Stimulated activated memory B cell treated with anti-CD40 and anti-IgM and Interleukin-4, amounts not matched to agents 10 μg/mL and 1 μg/mL and 100 μg/mL, for 72 hours (primary cell): ENCODE measurements around the gene CCRL2.

ENCODE experiments used
- ATAC-seq: fragments of 150-1000 bp; cut with Tn5 transposase; 2 replicates; pipeline ENCODE4 v1.10.0; 2021
- H3K27ac Mint-ChIP-seq: one replicate; pipeline ENCODE4 v1.8.0; 2022; ENCODE audit warnings: mild to moderate bottlenecking, mixed read lengths
- H3K27me3 Mint-ChIP-seq: one replicate; pipeline ENCODE4 v1.8.0; 2022; ENCODE audit warnings: mixed read lengths
- H3K36me3 Mint-ChIP-seq: one replicate; pipeline ENCODE4 v1.8.0; 2022; ENCODE audit warnings: mixed read lengths
- H3K4me1 Mint-ChIP-seq: one replicate; pipeline ENCODE4 v1.8.0; 2022; ENCODE audit warnings: mixed read lengths
- H3K4me3 Mint-ChIP-seq: one replicate; pipeline ENCODE4 v1.8.0; 2022; ENCODE audit warnings: mild to moderate bottlenecking, moderate library complexity, mixed read lengths
- H3K9me3 Mint-ChIP-seq: one replicate; pipeline ENCODE4 v1.8.0; 2022; ENCODE audit warnings: mixed read lengths

CCRL2 gene

GRCh38 chr3:46449755-46450552 lies 42.9 kb downstream of the CCRL2 start:
- Mint-ChIP-seq H3K9me3 (no peaks in the 10 kb centered on the region), H3K27me3 (peaks cover 26% of the 10 kb centered on the region), H3K4me1 (peaks cover 12% of the 10 kb centered on the region), H3K27ac (no peak overlapping the region), H3K36me3 (no peaks in the 10 kb centered on the region), H3K4me3 (no peak overlapping the region)
- no peak for ATAC-seq

- H3K36me3 Mint-ChIP-seq: no peaks in the 10 kb centered on the region
- H3K27ac Mint-ChIP-seq: no peak overlapping the region
- no peaks in the 10 kb centered on the region for H3K9me3 Mint-ChIP-seq
- peaks cover 26% of the 10 kb centered on the region for H3K27me3 Mint-ChIP-seq
- H3K4me3 Mint-ChIP-seq: no peak overlapping the region
- ATAC-seq: no peak
- peaks cover 12% of the 10 kb centered on the region for H3K4me1 Mint-ChIP-seq
Observed at GRCh38 chr3:46453526-46454208, 46.6 kb downstream of the CCRL2 start.

- ATAC-seq: no peak
- Mint-ChIP-seq H3K9me3 (no peaks in the 10 kb centered on the region), H3K27me3 (peaks cover 24% of the 10 kb centered on the region), H3K36me3 (no peaks in the 10 kb centered on the region), H3K4me1 (peaks cover 7% of the 10 kb centered on the region), H3K4me3 (no peak overlapping the region), H3K27ac (no peak overlapping the region)
Observed at GRCh38 chr3:46454209-46454595, 47.1 kb downstream of the CCRL2 start.

- Mint-ChIP-seq H3K9me3 (no peaks in the 10 kb centered on the region), H3K27ac (no peak overlapping the region), H3K4me1 (peaks cover 7% of the 10 kb centered on the region), H3K4me3 (no peak overlapping the region), H3K27me3 (peaks cover 24% of the 10 kb centered on the region), H3K36me3 (no peaks in the 10 kb centered on the region)
- ATAC-seq: no peak
Observed at GRCh38 chr3:46454606-46455005, 47.5 kb downstream of the CCRL2 start.

- H3K27ac Mint-ChIP-seq: no peak overlapping the region
- peaks cover 31% of the 10 kb centered on the region for H3K27me3 Mint-ChIP-seq
- no peak for ATAC-seq
- H3K4me1 Mint-ChIP-seq: peaks cover 7% of the 10 kb centered on the region
- H3K9me3 Mint-ChIP-seq: no peaks in the 10 kb centered on the region
- H3K36me3 Mint-ChIP-seq: no peaks in the 10 kb centered on the region
- no peak overlapping the region for H3K4me3 Mint-ChIP-seq
Observed at GRCh38 chr3:46455231-46456115, 48.4 kb downstream of the CCRL2 start.

- no peaks in the 10 kb centered on the region for H3K36me3 Mint-ChIP-seq
- H3K9me3 Mint-ChIP-seq: no peaks in the 10 kb centered on the region
- H3K4me1 Mint-ChIP-seq: peaks cover 7% of the 10 kb centered on the region
- H3K4me3 Mint-ChIP-seq: no peak overlapping the region
- H3K27ac Mint-ChIP-seq: no peak overlapping the region
- ATAC-seq: no peak
- H3K27me3 Mint-ChIP-seq: peaks cover 38% of the 10 kb centered on the region
Observed at GRCh38 chr3:46456118-46456517, 49.1 kb downstream of the CCRL2 start.
